ENCODE measurements around the gene SP140L. TPM values are rescaled to one million over a fixed set of nuclear protein-coding genes. Genes with fewer than 3 reads are reported as not detected.

Gene SP140L
- total RNA-seq, 2 donors from 2014 or later, result 11.4 to 11.5 TPM

- no peak for ATAC-seq (ENCODE audit: insufficient number of reproducible peaks, low FRiP score, low read depth)
- no peaks in the 10 kb centered on the region for H3K9me3 ChIP-seq
- no peaks in the 10 kb centered on the region for H3K4me1 ChIP-seq (ENCODE audit: control insufficient read depth in 1 of 2, low read depth in 2 of 2)
- H3K27me3 ChIP-seq (replicated peaks; ENCODE audit: insufficient read depth), result no peaks in the 10 kb centered on the region
- peaks cover 44% of the 10 kb centered on the region for H3K36me3 ChIP-seq
- no peak for TF ChIP-seq CTCF (IDR thresholded peaks at IDR 0.05)
- H3K27ac ChIP-seq, result no peak overlapping the region
- no peak overlapping the region for H3K4me3 ChIP-seq
- no peak for DNase-seq (ENCODE audit: low spot score)
These were observed 126.0 kb downstream of the SP140L start for GRCh38 chr2:230453006-230453405.

Other genes with a start within 250 kb of the SP140L start
- 10 to 100 TPM; 28.0 to 73.5 TPM for gene SP110, start 107.2 kb upstream of the SP140L start, total RNA-seq
- 1 to 10 TPM in 1 of 2 donors, under 1 TPM in 1; 0.95 to 8.5 TPM for gene SP140, start 101.5 kb upstream of the SP140L start, total RNA-seq
- gene SP100, start 89.0 kb downstream of the SP140L start, total RNA-seq, result 100 to 1,000 TPM; 125 to 193 TPM

Measured in thoracic aorta (tissue), 2 donors.